GM21717 (cell line): ENCODE results near the gene CASK.

Experiments
- ATAC-seq: cut with Tn5 transposase; IDR thresholded peaks from one replicate; pipeline ENCODE4 v1.9.1; 2021; ENCODE audit warnings: mild to moderate bottlenecking, moderate library complexity; ENCODE audit not compliant: unreplicated experiment

Gene CASK

GRCh38 chrX:41912923-41913322 is 10.4 kb downstream of the CASK start:
- ATAC-seq, result no peak

DNA sequence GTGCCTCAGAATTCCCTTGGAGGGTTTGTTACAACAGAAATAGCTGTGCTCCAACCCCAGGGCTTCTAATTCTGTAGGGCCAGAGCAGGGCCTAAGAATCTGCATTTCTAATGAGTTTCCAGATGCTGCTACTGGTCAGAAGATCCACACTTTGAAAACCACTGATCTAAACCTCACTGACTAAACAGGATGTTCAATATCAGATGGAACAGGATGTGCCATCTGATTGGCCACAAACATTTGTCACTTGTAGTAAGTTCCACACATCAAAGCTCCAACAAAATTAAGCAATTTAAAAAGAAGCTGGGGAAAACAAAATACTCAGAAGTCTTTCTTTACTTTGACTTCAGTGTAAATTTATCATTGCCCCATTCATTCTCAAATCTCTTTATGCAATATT is 14.3 kb downstream of the CASK start:
- no peak for ATAC-seq

DNA sequence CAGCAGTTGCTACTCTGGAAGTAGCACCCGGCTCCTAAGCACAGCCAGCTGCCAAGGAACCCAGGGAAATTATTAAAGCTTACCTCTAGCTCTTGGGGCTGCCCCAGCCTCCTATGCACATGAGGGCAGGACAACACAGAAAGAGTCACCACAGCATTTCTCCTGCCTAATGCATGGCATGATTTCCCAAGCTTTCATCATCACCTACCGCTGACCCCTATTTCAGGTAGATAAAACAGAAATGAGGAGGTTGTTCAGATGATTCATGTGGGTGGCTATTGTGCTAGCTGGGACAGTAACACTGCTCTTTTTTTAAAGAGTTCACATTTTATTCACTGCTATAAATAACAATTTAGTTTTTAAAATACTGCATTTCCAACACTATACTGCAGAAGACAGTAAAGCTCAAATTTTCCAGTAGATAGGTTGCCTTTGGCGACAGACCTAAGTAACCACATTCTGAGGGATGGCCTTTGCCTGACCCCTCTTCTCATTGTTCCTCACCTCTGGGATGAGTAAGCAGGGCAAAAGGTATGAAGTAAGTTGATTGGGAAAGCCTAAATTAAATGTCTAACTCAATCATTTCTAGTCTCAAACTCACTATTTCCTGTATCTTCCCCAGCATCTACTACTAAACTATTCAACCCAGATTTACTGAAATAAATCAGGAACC is 16.7 kb downstream of the CASK start:
- ATAC-seq, result no peak

DNA sequence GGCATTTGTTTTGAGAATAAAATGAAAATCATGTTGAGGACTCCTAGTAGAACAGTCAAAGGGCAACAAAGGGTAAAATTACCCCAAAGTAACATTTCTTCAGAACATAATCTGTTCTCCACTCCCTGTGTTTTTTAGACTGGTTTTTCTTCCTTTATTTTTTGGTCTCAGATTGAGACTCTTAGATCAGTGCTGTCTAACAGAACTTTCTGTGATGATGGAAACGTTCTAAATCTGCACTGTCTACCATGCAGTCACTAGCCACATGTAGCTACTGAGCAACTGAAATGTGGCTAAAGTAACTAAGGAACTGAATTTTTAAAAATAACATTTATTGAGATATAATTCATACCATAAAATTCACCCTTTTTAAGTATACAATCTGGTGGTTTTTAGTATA is 19.8 kb downstream of the CASK start:
- ATAC-seq, result no peak

GRCh38 chrX:41900321-41900720 is 23.0 kb downstream of the CASK start:
- no peak for ATAC-seq

- ATAC-seq, result no peak
Measured at GRCh38 chrX:41895826-41896225, 27.5 kb downstream of the CASK start.

DNA sequence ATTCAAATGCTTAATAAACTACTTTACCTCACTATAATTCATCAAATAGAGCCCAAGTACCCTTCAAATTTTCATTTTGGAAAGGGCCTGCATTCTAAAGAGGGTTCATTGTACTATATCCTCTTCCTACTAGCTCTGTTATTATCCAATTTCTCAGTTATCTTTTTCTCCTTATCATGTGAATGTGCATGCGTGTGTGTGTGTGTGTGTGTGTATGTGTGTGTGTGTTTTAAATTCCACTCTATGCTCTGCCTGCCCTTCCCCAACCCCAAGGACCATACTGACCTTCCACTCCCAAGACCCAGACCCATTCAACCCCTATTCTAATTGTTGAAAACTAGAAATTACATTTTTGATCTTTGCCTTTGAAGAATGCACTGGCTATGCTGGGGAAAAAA is 33.3 kb downstream of the CASK start:
- no peak for ATAC-seq

DNA sequence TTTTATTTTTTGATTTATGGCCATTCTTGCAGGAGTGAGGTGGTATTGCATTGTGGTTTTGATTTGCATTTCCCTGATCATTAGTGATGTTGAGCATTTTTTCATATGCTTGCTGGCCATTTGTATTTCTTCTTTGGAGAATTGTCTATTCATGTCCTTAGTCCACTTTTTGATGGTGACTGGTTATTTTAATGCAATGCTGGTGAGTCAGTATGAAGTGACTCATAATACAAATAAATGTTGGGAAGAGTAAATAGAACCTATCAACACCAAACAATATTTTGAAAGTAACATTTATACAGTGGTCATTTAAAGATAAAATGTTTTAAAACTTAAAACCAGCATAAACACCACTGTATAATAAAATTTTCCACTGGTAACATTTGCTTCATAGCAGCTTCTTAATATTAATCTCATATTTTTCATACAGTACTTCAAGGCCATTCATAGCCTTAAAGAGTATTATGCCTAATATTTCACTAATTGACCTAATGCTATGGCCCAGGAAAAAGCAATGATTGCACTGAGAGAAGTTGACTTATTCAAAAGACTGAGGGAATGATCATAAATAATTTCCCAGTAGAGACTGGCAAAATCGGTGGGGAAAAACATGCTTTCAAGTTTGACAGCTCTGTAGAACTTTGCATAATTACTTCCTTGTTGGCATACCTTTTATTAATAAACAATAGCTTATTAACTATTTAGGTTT is 33.9 kb downstream of the CASK start:
- ATAC-seq, result no peak

- ATAC-seq, result no peak
Measured at GRCh38 chrX:41887691-41888090, 35.7 kb downstream of the CASK start.

GRCh38 chrX:41885724-41886123 is 37.6 kb downstream of the CASK start:
- ATAC-seq, result no peak

GRCh38 chrX:41881166-41881565 is 42.2 kb downstream of the CASK start:
- ATAC-seq, result no peak

DNA sequence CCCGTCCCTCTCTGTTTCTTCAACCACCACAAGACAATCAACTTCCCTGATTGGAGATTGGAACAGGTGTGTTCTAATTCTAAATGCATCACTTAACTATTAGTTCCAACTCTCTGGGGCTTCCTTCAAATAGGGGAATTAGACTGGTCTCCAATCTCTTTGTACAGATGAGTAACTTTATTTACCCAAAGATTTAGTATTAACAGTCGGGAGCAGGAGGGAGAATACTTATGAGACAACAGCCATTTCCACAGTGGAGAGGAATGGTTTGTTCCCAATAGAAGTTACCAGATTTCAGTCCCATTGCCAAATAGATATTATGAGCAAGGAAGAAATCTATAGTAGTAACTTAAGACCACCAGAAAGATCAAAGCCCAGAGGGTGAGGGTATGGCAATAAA is 46.2 kb downstream of the CASK start:
- ATAC-seq, result no peak

DNA sequence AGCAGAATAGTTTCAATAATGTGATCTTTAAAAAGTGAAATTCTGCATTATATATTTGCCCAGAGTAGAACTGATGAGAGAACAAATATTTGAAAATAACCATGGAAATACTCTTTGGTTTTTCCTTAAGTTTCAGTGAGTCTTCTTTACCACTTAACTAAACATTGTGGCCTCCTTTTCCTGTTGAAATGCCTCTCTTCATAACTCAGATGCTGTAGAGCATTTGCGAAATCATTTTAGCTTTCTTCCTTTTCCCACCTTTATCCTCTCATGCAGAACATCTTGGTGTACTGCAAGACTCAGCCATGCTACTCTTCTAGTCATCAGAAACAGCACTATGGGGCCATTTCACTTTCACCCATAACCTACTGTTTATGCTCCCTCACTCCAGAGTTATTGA is 48.2 kb downstream of the CASK start:
- no peak for ATAC-seq

GRCh38 chrX:41870719-41871151 is 52.6 kb downstream of the CASK start:
- ATAC-seq, result no peak

GRCh38 chrX:41868392-41868977 is 54.9 kb downstream of the CASK start:
- ATAC-seq, result no peak

GRCh38 chrX:41863343-41864203 is 59.8 kb downstream of the CASK start:
- no peak for ATAC-seq

GRCh38 chrX:41862562-41863184 is 60.7 kb downstream of the CASK start:
- no peak for ATAC-seq

- ATAC-seq, result no peak
Measured at GRCh38 chrX:41858161-41858775, 65.1 kb downstream of the CASK start.

- no peak for ATAC-seq
Measured at GRCh38 chrX:41857670-41858069, 65.7 kb downstream of the CASK start.

DNA sequence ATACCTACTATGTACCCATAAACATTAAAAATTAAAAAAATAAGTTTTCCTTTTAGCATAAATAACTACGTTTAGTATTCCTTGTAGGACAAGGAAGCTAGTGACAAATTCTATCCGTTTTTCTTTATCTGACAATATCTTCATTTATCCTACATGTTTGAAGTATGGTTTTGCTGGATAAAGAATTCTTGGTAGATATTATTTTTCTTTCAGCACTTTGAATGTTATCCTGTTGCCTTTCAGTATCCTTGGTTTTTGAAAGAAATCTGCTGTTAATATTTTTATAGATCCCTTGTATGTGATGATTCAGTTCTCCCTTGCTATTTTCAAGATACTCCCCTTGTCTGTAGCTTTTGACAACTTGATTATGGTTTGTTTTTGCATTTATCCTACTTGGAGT is 76.6 kb downstream of the CASK start:
- no peak for ATAC-seq
